Neural cell (in vitro differentiated cells): ENCODE data around the gene TRPM4. TPM values are rescaled to one million over a fixed set of nuclear protein-coding genes. Genes with fewer than 3 reads are reported as not detected.

Experiments used
- H2AFZ ChIP-seq: fragments of 200-600, 300-800 bp; sonication (generic), shearing (Covaris generic); 2 replicates; pipeline ENCODE4 v1.6.0; 2014; ENCODE audit warnings: low read depth, mild to moderate bottlenecking, antibody characterized with exemption, low read length, moderate library complexity
- H3F3A ChIP-seq: fragments of 200-600 bp; shearing (Covaris generic); 2 replicates; pipeline ENCODE4 v1.6.1; 2016; ENCODE audit warnings: mild to moderate bottlenecking, moderate library complexity, mixed read lengths, antibody characterized with exemption, low read length; ENCODE audit not compliant: insufficient read depth, poor library complexity, severe bottlenecking
- H3K27ac ChIP-seq: fragments of 200-600, 300-800 bp; sonication (generic), shearing (Covaris generic); 2 replicates; pipeline ENCODE4 v1.5.1; 2014; ENCODE audit warnings: mild to moderate bottlenecking, low read length, moderate library complexity
- H3K27me3 ChIP-seq: fragments of 300-800, 200-600 bp; sonication (generic), shearing (Covaris generic); 2 replicates; pipeline ENCODE4 v1.6.0; 2014; ENCODE audit warnings: mild to moderate bottlenecking, low read depth, low read length, moderate library complexity; ENCODE audit not compliant: insufficient read depth
- H3K36me3 ChIP-seq: fragments of 300-800, 200-600 bp; sonication (generic), shearing (Covaris generic); 2 replicates; pipeline ENCODE4 v1.5.1; 2014; ENCODE audit warnings: mild to moderate bottlenecking, antibody characterized with exemption, low read length, moderate library complexity; ENCODE audit not compliant: insufficient read depth
- H3K4me2 ChIP-seq: fragments of 300-800, 200-600 bp; sonication (generic), shearing (Covaris generic); 2 replicates; pipeline ENCODE4 v1.6.0; 2014; ENCODE audit warnings: mild to moderate bottlenecking, low read length
- H3K4me3 ChIP-seq: fragments of 300-800, 200-600 bp; sonication (generic), shearing (Covaris generic); 2 replicates; pipeline ENCODE4 v1.5.1; 2014; ENCODE audit warnings: mild to moderate bottlenecking, low read length, moderate library complexity
- H3K79me2 ChIP-seq: fragments of 200-600 bp; shearing (Covaris generic); replicated peaks from 2 replicates; pipeline ENCODE4 v1.6.0; 2014; ENCODE audit warnings: mild to moderate bottlenecking, low read length, moderate library complexity; ENCODE audit not compliant: insufficient read depth
- H3K9ac ChIP-seq: fragments of 300-800, 200-600 bp; sonication (generic), shearing (Covaris generic); 2 replicates; pipeline ENCODE4 v1.6.1; 2016; ENCODE audit warnings: mild to moderate bottlenecking, low read length, mixed read lengths
- H3K9me2 ChIP-seq: fragments of 200-600 bp; shearing (Covaris generic); 2 replicates; pipeline ENCODE4 v1.6.1; 2016; ENCODE audit warnings: mild to moderate bottlenecking, low read length, mixed read lengths; ENCODE audit not compliant: insufficient read depth
- H3K9me3 ChIP-seq: fragments of 200-600, 300-800 bp; sonication (generic), shearing (Covaris generic); 2 replicates; pipeline ENCODE4 v1.6.1; 2016; ENCODE audit warnings: mild to moderate bottlenecking, mixed run types, low read length, moderate library complexity, mixed read lengths
- H4K20me1 ChIP-seq: fragments of 200-600 bp; shearing (Covaris generic); 2 replicates; pipeline ENCODE4 v1.6.1; 2016; ENCODE audit warnings: mild to moderate bottlenecking, mixed run types; ENCODE audit not compliant: insufficient read depth
- CTCF ChIP-seq: fragments of 450-650 bp; IDR thresholded peaks from 2 replicates; pipeline ENCODE4 v1.5.1; 2014; ENCODE audit warnings: antibody characterized with exemption, mild to moderate bottlenecking, moderate library complexity; ENCODE audit not compliant: poor library complexity, severe bottlenecking
- EP300 ChIP-seq: fragments of 450-650 bp; conservative IDR thresholded peaks from 2 replicates; pipeline ENCODE4 v1.6.1; 2014; ENCODE audit warnings: antibody characterized with exemption, mild to moderate bottlenecking, moderate library complexity; ENCODE audit not compliant: poor library complexity, severe bottlenecking
- EZH2 ChIP-seq: fragments of 200-600, 300-800 bp; shearing (Covaris generic), sonication (generic); IDR thresholded peaks from 2 replicates; pipeline ENCODE4 v1.6.1; 2014; ENCODE audit warnings: antibody characterized with exemption, low read length, borderline replicate concordance, mild to moderate bottlenecking; ENCODE audit not compliant: insufficient read depth, poor library complexity, severe bottlenecking
- MXI1 ChIP-seq: fragments of 450-650 bp; conservative IDR thresholded peaks from 2 replicates; pipeline ENCODE4 v1.6.1; 2014; ENCODE audit warnings: antibody characterized with exemption, mild to moderate bottlenecking; ENCODE audit not compliant: poor library complexity, severe bottlenecking
- POLR2AphosphoS5 ChIP-seq: IDR thresholded peaks from 2 replicates; pipeline ENCODE4 v1.6.1; 2012
- RAD21 ChIP-seq: fragments of 450-650 bp; conservative IDR thresholded peaks from 2 replicates; pipeline ENCODE4 v1.6.1; 2014; ENCODE audit warnings: antibody characterized with exemption, mild to moderate bottlenecking, moderate library complexity
- REST ChIP-seq: IDR thresholded peaks from 2 replicates; pipeline ENCODE4 v1.6.1; 2012; ENCODE audit warnings: borderline replicate concordance
- SMC3 ChIP-seq: fragments of 450-650 bp; conservative IDR thresholded peaks from 2 replicates; pipeline ENCODE4 v1.6.1; 2014; ENCODE audit warnings: antibody characterized with exemption, mild to moderate bottlenecking, moderate library complexity; ENCODE audit not compliant: poor library complexity
- TAF1 ChIP-seq: IDR thresholded peaks from 2 replicates; pipeline ENCODE4 v1.6.1; 2012; ENCODE audit warnings: low read depth
- polyA plus RNA-seq: library from polyadenylated mRNA; depleted of rRNA; stranded (reverse); fragments of >200 nt; gene quantifications from 2 replicates; pipeline ENCODE4 v1.2.3, GENCODE V29; 2014

TRPM4 gene
- polyA plus RNA-seq, 1 donor from 2014 or later, result 42.5 TPM

GRCh38 chr19:49129238-49129583 is 28.4 kb upstream of the TRPM4 start:
- TF ChIP-seq SMC3 (no peak), POLR2AphosphoS5 (no peak), REST (no peak), EZH2 (no peak), MXI1 (no peak), RAD21 (no peak), EP300 (no peak), TAF1 (no peak), CTCF (no peak)
- Histone ChIP-seq H3K27ac (no peak overlapping the region), H2AFZ (no peak overlapping the region), H3K9me3 (no peaks in the 10 kb centered on the region), H3K36me3 (peaks cover 6% of the 10 kb centered on the region), H3K27me3 (no peaks in the 10 kb centered on the region), H4K20me1 (no peaks in the 10 kb centered on the region), H3K9me2 (no peaks in the 10 kb centered on the region), H3F3A (no peaks in the 10 kb centered on the region), H3K9ac (no peak overlapping the region), H3K4me2 (no peak overlapping the region), H3K4me3 (no peak overlapping the region), H3K79me2 (no peaks in the 10 kb centered on the region)

GRCh38 chr19:49130325-49130724 is 27.3 kb upstream of the TRPM4 start:
- Histone ChIP-seq H3K9me2 (no peaks in the 10 kb centered on the region), H3K27me3 (no peaks in the 10 kb centered on the region), H3K4me2 (no peak overlapping the region), H3K36me3 (peaks cover 11% of the 10 kb centered on the region), H2AFZ (no peak overlapping the region), H3K4me3 (no peak overlapping the region), H3K9me3 (no peaks in the 10 kb centered on the region), H3K79me2 (no peaks in the 10 kb centered on the region), H3K9ac (no peak overlapping the region), H3K27ac (no peak overlapping the region), H4K20me1 (no peaks in the 10 kb centered on the region), H3F3A (no peaks in the 10 kb centered on the region)
- TF ChIP-seq REST (no peak), MXI1 (no peak), RAD21 (no peak), EP300 (no peak), POLR2AphosphoS5 (no peak), CTCF (no peak), TAF1 (no peak), SMC3 (no peak), EZH2 (no peak)
